Measurements from ENCODE around the gene PROX2. TPM values are rescaled to one million over a fixed set of nuclear protein-coding genes. Genes with fewer than 3 reads are reported as not detected.

Gene PROX2
- total and polyA plus RNA-seq, 7 donors, result not detected

GRCh38 chr14:74904635-74905503, 28.9 kb upstream of the PROX2 start:
- no peak for DNase-seq
- peaks cover 10 to 51% of the 10 kb centered on the region in 2 donors for H3K36me3 ChIP-seq (ENCODE audit: insufficient read depth in 1 of 2, low read depth in 1 of 2)
- no peak for TF ChIP-seq CTCF (IDR thresholded peaks at IDR 0.05)
- peak in 1 of 4 donors; percentile 2 for ATAC-seq
- H3K9me3 ChIP-seq, result no peaks in the 10 kb centered on the region
- no peak overlapping the region for H3K4me3 ChIP-seq
- peaks cover 15% of the 10 kb centered on the region for H3K4me1 ChIP-seq
- intact Hi-C loops (cut with DNase I), result loop anchor here in 1 of 2 donors (5.0 kb wide), 1 partner anchor 43 kb away; no protein-coding TSS in a partner anchor
- 71 to 82% (median 82%) methylated on average over 6 of the region's 6 CpGs for WGBS, 3 donors
- no peaks in the 10 kb centered on the region for H3K27me3 ChIP-seq (ENCODE audit: insufficient read depth in 3 of 3, low read length in 2 of 3)
- no peak overlapping the region for H3K27ac ChIP-seq

DNA sequence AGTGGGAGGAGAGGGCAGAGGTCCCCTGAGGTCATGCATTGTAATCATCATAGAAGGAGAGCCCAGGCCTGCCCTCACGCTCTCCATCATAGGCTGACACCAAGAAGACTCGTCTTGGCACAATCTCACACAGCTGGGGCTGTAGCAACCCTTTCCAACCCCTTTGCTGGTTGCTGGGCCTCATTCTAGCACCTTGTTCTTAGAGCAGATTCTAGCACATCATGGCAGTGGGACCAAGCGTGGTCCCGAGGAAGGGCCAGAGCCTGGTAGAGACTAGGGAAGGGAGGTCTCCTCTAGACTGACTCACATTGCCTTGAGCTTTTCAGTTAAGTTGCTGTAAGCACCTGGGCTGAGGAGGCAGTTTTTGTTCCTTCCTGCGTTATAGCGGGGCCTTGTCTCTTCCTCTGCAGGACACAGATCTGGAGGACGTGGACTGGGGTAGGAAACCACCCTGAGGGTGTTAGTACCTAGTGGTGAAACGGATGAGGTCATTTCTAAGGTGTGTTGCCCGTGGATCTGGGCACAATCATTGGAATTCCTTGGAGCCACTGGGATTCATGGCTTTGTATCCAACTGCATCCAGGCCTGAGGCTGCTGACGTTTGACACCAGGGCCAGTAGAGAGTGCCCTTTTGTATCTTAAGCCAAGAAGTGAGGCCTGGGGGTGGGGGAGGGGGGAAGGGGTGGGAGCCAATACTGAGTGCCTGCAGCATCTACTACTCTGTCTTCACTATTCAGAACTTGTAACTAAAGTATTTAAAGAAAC, 27.2 kb upstream of the PROX2 start:
- Histone ChIP-seq H3K4me3 (no peak overlapping the region), H3K36me3 (ENCODE audit: insufficient read depth in 1 of 2, low read depth in 1 of 2) (peaks cover 24 to 69% of the 10 kb centered on the region in 2 donors), H3K27me3 (ENCODE audit: insufficient read depth in 3 of 3, low read length in 2 of 3) (no peaks in the 10 kb centered on the region), H3K9me3 (no peaks in the 10 kb centered on the region), H3K4me1 (peaks cover 15% of the 10 kb centered on the region), H3K27ac (no peak overlapping the region)
- intact Hi-C loops (cut with DNase I), result no loop called here
- DNase-seq, result no peak
- no peak for ATAC-seq
- no peak for TF ChIP-seq CTCF (IDR thresholded peaks at IDR 0.05)
- 62 to 74% (median 66%) methylated on average over 10 of the region's 10 CpGs for WGBS, 3 donors

DNA sequence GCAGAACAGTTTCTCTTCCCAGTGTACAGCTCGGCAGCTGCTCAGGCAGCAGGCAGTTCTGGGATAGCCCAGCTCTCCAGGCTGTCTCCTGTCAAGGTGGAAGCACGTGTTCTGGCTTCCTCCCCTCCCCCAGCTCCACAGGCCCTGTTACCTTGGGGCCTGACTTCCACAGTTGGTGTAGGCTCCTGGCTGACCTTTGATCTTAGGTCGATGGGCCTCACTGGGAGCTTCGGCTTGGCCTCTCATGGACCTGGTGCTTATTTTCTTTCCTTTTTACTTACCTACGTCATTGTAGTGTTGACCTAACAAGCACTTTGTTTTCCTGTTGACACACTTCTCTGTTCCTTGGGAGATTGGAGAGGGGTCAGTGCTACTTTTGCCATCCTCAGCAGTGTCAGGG, 22.7 kb upstream of the PROX2 start:
- DNase-seq (no peak), ATAC-seq (no peak)
- no peak for TF ChIP-seq CTCF (IDR thresholded peaks at IDR 0.05)
- Histone ChIP-seq H3K9me3 (no peaks in the 10 kb centered on the region), H3K36me3 (ENCODE audit: insufficient read depth in 1 of 2, low read depth in 1 of 2) (peaks cover 40 to 100% of the 10 kb centered on the region in 2 donors), H3K27ac (no peak overlapping the region), H3K4me1 (no peaks in the 10 kb centered on the region), H3K4me3 (no peak overlapping the region), H3K27me3 (ENCODE audit: insufficient read depth in 3 of 3, low read length in 2 of 3) (no peaks in the 10 kb centered on the region)
- intact Hi-C loops (cut with DNase I), result no loop called here
- 80 to 83% (median 82%) methylated on average over 5 of the region's 5 CpGs for WGBS, 3 donors

GRCh38 chr14:74898083-74898482, 22.1 kb upstream of the PROX2 start:
- Histone ChIP-seq H3K4me3 (no peak overlapping the region), H3K27ac (no peak overlapping the region), H3K4me1 (no peaks in the 10 kb centered on the region), H3K36me3 (ENCODE audit: insufficient read depth in 1 of 2, low read depth in 1 of 2) (peaks cover 46 to 100% of the 10 kb centered on the region in 2 donors), H3K9me3 (no peaks in the 10 kb centered on the region), H3K27me3 (ENCODE audit: insufficient read depth in 3 of 3, low read length in 2 of 3) (no peaks in the 10 kb centered on the region)
- TF ChIP-seq CTCF (IDR thresholded peaks at IDR 0.05), result no peak
- ATAC-seq, result no peak
- intact Hi-C loops (cut with DNase I), result no loop called here
- DNase-seq, result no peak
- WGBS, 3 donors, result 89 to 97% (median 96%) methylated on average over 2 of the region's 2 CpGs

All from psoas muscle (tissue), 8 donors.